H9 (cell line): ENCODE measurements around the gene MED17. TPM values are rescaled to one million over a fixed set of nuclear protein-coding genes. Genes with fewer than 3 reads are reported as not detected.
A peak's percentile ranks its signal among the peaks of the same experiment; 100 is the strongest.

Source experiments
- DNase-seq: peaks from one replicate; pipeline ENCODE4 v3.0.0-alpha.2; 2017
- H2AFZ ChIP-seq: one replicate; pipeline ENCODE4 v1.6.1; 2013; ENCODE audit warnings: mild to moderate bottlenecking, low read length, control low read depth, moderate library complexity
- H2AK5ac ChIP-seq: 2 replicates; pipeline ENCODE4 v1.6.1; 2013; ENCODE audit warnings: low read length, control low read depth, mixed read lengths; ENCODE audit not compliant: insufficient read length
- H2BK120ac ChIP-seq: one replicate; pipeline ENCODE4 v1.6.1; 2013; ENCODE audit warnings: low read depth, mild to moderate bottlenecking, low read length, control low read depth, inconsistent platforms; ENCODE audit not compliant: poor library complexity, severe bottlenecking
- H2BK12ac ChIP-seq: 2 replicates; pipeline ENCODE4 v1.6.1; 2013; ENCODE audit warnings: low read length, control low read depth, mixed read lengths, low read depth; ENCODE audit not compliant: insufficient read length
- H2BK15ac ChIP-seq: 2 replicates; pipeline ENCODE4 v1.6.1; 2013; ENCODE audit warnings: low read depth, low read length, control low read depth
- H2BK20ac ChIP-seq: one replicate; pipeline ENCODE4 v1.6.1; 2013; ENCODE audit warnings: low read depth, mild to moderate bottlenecking, low read length, control low read depth, inconsistent platforms; ENCODE audit not compliant: poor library complexity, severe bottlenecking
- H2BK5ac ChIP-seq: 2 replicates; pipeline ENCODE4 v1.6.1; 2013; ENCODE audit warnings: low read length, control low read depth, mixed read lengths; ENCODE audit not compliant: insufficient read length
- H3K14ac ChIP-seq: 2 replicates; pipeline ENCODE4 v1.6.1; 2013; ENCODE audit warnings: low read length, control low read depth; ENCODE audit not compliant: insufficient read depth
- H3K18ac ChIP-seq: 2 replicates; pipeline ENCODE4 v1.6.1; 2013; ENCODE audit warnings: low read depth, mild to moderate bottlenecking, mixed read lengths, low read length, control low read depth; ENCODE audit not compliant: insufficient read length
- H3K23ac ChIP-seq: 2 replicates; pipeline ENCODE4 v1.6.1; 2013; ENCODE audit warnings: low read length, control low read depth, mixed read lengths, low read depth; ENCODE audit not compliant: insufficient read length
- H3K23me2 ChIP-seq: 2 replicates; pipeline ENCODE4 v1.6.1; 2013; ENCODE audit warnings: low read depth, mild to moderate bottlenecking, mixed read lengths, low read length, control low read depth; ENCODE audit not compliant: insufficient read length, poor library complexity, severe bottlenecking
- H3K27ac ChIP-seq: 2 replicates; pipeline ENCODE4 v1.5.1; 2013; ENCODE audit warnings: low read length, control low read depth, mixed read lengths, low read depth; ENCODE audit not compliant: insufficient read length
- H3K27me3 ChIP-seq: 2 replicates; pipeline ENCODE4 v1.6.1; 2013; ENCODE audit warnings: low read length, control low read depth, inconsistent platforms; ENCODE audit not compliant: insufficient read depth
- H3K4ac ChIP-seq: 2 replicates; pipeline ENCODE4 v1.6.1; 2013; ENCODE audit warnings: low read depth, mild to moderate bottlenecking, control low read depth, inconsistent platforms, low read length, moderate library complexity
- H3K4me1 ChIP-seq: 2 replicates; pipeline ENCODE4 v1.6.1; 2013; ENCODE audit warnings: low read length, control low read depth, inconsistent platforms; ENCODE audit not compliant: insufficient read depth
- H3K4me2 ChIP-seq: 2 replicates; pipeline ENCODE4 v1.6.1; 2013; ENCODE audit warnings: low read length, control low read depth, mixed read lengths; ENCODE audit not compliant: insufficient read length, insufficient read depth
- H3K56ac ChIP-seq: 2 replicates; pipeline ENCODE4 v1.6.1; 2013; ENCODE audit warnings: low read depth, mild to moderate bottlenecking, mixed read lengths, low read length, control low read depth; ENCODE audit not compliant: insufficient read length
- H3K79me1 ChIP-seq: 2 replicates; pipeline ENCODE4 v1.6.1; 2013; ENCODE audit warnings: low read depth, mild to moderate bottlenecking, moderate library complexity, low read length, control low read depth, inconsistent platforms; ENCODE audit not compliant: insufficient read depth, poor library complexity, severe bottlenecking
- H3K79me2 ChIP-seq: 2 replicates; pipeline ENCODE4 v1.6.1; 2013; ENCODE audit warnings: low read length, control low read depth, inconsistent platforms; ENCODE audit not compliant: insufficient read depth
- H3K9ac ChIP-seq: 2 replicates; pipeline ENCODE4 v1.6.1; 2013; ENCODE audit warnings: low read length, control low read depth, mixed read lengths; ENCODE audit not compliant: insufficient read length; ENCODE audit errors: extremely low read depth
- H3K9me3 ChIP-seq: one replicate; pipeline ENCODE4 v1.6.1; 2013; ENCODE audit warnings: low read depth, low read length, inconsistent platforms; ENCODE audit not compliant: control insufficient read depth
- H3T11ph ChIP-seq: one replicate; pipeline ENCODE4 v1.6.1; 2013; ENCODE audit warnings: mild to moderate bottlenecking, low read length, control low read depth, inconsistent platforms
- H4K20me1 ChIP-seq: one replicate; pipeline ENCODE4 v1.6.1; 2013; ENCODE audit not compliant: control insufficient read depth, insufficient read length, insufficient read depth
- H4K5ac ChIP-seq: 2 replicates; pipeline ENCODE4 v1.6.1; 2013; ENCODE audit warnings: low read depth, mild to moderate bottlenecking, mixed read lengths, low read length, control low read depth; ENCODE audit not compliant: insufficient read length
- H4K8ac ChIP-seq: replicated peaks from 2 replicates; pipeline ENCODE4 v1.6.1; 2013; ENCODE audit warnings: low read length, control low read depth, mixed read lengths, low read depth; ENCODE audit not compliant: insufficient read length
- H4K91ac ChIP-seq: 2 replicates; pipeline ENCODE4 v1.6.1; 2013; ENCODE audit warnings: low read depth, mild to moderate bottlenecking, moderate library complexity, mixed read lengths, low read length, control low read depth; ENCODE audit not compliant: insufficient read length
- H3K27ac Mint-ChIP-seq, 3 experiments: 2 replicates in 2 of 3; 3 replicates in 1 of 3; pipeline ENCODE4 v1.8.0; 2020 to 2021; ENCODE audit warnings: mixed read lengths in 3 of 3, mild to moderate bottlenecking in 1 of 3, moderate library complexity in 1 of 3
- H3K27me3 Mint-ChIP-seq: 2 replicates; pipeline ENCODE4 v1.8.0; 2021; ENCODE audit warnings: low read depth, mild to moderate bottlenecking, moderate library complexity, mixed read lengths
- H3K36me3 Mint-ChIP-seq, 3 experiments: 2 replicates in 2 of 3; 3 replicates in 1 of 3; pipeline ENCODE4 v1.8.0; 2020 to 2021; ENCODE audit warnings: low read depth in 3 of 3, mixed read lengths in 3 of 3; ENCODE audit not compliant: insufficient read depth in 1 of 3
- H3K4me1 Mint-ChIP-seq, 2 experiments: 2 replicates each; pipeline ENCODE4 v1.8.0; 2020; ENCODE audit warnings: mixed read lengths in 2 of 2
- H3K4me3 Mint-ChIP-seq, 2 experiments: 2 replicates in 1 of 2; 3 replicates in 1 of 2; pipeline ENCODE4 v1.8.0; 2020 to 2021; ENCODE audit warnings: mild to moderate bottlenecking in 2 of 2, mixed read lengths in 2 of 2, moderate library complexity in 1 of 2
- H3K9me3 Mint-ChIP-seq, 2 experiments: 2 replicates in 1 of 2; 3 replicates in 1 of 2; pipeline ENCODE4 v1.8.0; 2020; ENCODE audit warnings: mild to moderate bottlenecking in 2 of 2, mixed read lengths in 2 of 2, moderate library complexity in 1 of 2
- WGBS: extraction: QIAGEN DNeasy Blood & Tissue Kit; methylation state at CpG from one replicate; pipeline ENCODE4 v1.1.7; 2013; ENCODE audit warnings: missing lambda C conversion rate, low lambda C conversion rate, mixed read lengths; ENCODE audit not compliant: insufficient read length; ENCODE audit errors: extremely low coverage; 5-methylcytosine and 5-hydroxymethylcytosine counted together
- total RNA-seq: library from RNA; stranded (reverse); gene quantifications from 2 replicates; pipeline ENCODE4 v1.2.1, GENCODE V29; 2021
- TF ChIP-seq, protein P1 (sequence below): fragments of 200-600 bp; sonication (generic); conservative IDR thresholded peaks from 3 replicates; pipeline ENCODE4 v1.8.0; 2021; ENCODE audit warnings: antibody characterized with exemption, mild to moderate bottlenecking

MED17 gene
- total RNA-seq, 1 experiment from 2014 or later: 43.3 TPM

DNA sequence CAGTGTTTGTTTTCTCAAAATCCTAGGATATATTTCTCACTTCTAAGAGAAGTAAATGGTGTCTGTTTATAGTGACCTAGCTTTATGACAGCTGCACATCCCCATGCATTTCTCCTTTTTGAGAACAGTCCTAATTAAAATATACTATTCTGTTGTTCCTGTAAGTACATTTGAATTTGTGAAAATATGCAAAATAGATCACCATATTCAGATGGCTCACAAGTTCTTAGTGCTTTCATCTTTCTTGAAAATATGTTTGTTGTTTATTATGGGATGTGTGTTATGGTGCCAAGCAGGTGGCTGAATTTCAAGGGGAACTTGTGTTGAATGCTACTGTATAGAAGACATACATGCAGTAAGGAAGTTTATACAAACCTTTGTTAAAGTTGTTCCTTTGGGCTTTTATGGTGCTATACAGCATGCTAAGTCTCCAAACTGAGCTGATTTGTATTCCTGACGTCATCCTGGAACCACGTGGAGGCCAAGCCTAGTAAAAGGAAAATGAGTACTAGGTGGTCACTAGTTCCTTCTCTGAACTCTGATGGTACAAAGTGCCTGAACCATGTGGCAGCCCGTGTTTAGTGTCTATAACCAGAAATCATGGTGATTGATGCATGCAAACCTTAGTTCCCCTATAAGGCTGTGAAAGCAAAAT, 74.2 kb downstream of the MED17 start:
- no peak overlapping the region for H2AK5ac ChIP-seq
- no peak overlapping the region for H2BK12ac ChIP-seq
- H3K27ac Mint-ChIP-seq: no peak overlapping the region
- H3K9me3 ChIP-seq: no peaks in the 10 kb centered on the region
- no peaks in the 10 kb centered on the region for H3K27me3 ChIP-seq
- no peak overlapping the region for H2BK5ac ChIP-seq
- no peaks in the 10 kb centered on the region for H3K4me1 ChIP-seq
- no CpG with 5 or more reads among the region's 3 CpGs for WGBS
- no peaks in the 10 kb centered on the region for H4K20me1 ChIP-seq
- no peak overlapping the region for H4K8ac ChIP-seq
- no peak overlapping the region for H2BK20ac ChIP-seq
- H4K5ac ChIP-seq: no peak overlapping the region
- no peaks in the 10 kb centered on the region for H3K79me1 ChIP-seq
- H3K27me3 Mint-ChIP-seq: no peaks in the 10 kb centered on the region; the same call in 1 of the 2 replicates
- no peak for DNase-seq
- no peak overlapping the region for H3K56ac ChIP-seq
- H3K27ac ChIP-seq: no peak overlapping the region
- no peaks in the 10 kb centered on the region for H3K23me2 ChIP-seq
- H3K4me2 ChIP-seq: no peak overlapping the region
- peaks cover 21 to 37% of the 10 kb centered on the region in 2 experiments for H3K4me1 Mint-ChIP-seq
- no peak overlapping the region for H3K23ac ChIP-seq
- H2BK15ac ChIP-seq: no peak overlapping the region
- peak overlapping the region; percentile 14 for H2AFZ ChIP-seq
- no peak overlapping the region for H2BK120ac ChIP-seq
- H3K79me2 ChIP-seq: no peaks in the 10 kb centered on the region
- H3K9me3 Mint-ChIP-seq: no peaks in the 10 kb centered on the region
- TF ChIP-seq, protein P1, sequence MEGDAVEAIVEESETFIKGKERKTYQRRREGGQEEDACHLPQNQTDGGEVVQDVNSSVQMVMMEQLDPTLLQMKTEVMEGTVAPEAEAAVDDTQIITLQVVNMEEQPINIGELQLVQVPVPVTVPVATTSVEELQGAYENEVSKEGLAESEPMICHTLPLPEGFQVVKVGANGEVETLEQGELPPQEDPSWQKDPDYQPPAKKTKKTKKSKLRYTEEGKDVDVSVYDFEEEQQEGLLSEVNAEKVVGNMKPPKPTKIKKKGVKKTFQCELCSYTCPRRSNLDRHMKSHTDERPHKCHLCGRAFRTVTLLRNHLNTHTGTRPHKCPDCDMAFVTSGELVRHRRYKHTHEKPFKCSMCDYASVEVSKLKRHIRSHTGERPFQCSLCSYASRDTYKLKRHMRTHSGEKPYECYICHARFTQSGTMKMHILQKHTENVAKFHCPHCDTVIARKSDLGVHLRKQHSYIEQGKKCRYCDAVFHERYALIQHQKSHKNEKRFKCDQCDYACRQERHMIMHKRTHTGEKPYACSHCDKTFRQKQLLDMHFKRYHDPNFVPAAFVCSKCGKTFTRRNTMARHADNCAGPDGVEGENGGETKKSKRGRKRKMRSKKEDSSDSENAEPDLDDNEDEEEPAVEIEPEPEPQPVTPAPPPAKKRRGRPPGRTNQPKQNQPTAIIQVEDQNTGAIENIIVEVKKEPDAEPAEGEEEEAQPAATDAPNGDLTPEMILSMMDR: no peak
- H3K36me3 Mint-ChIP-seq: no peaks in the 10 kb centered on the region
- H3K14ac ChIP-seq: no peak overlapping the region
- H4K91ac ChIP-seq: no peak overlapping the region
- no peak overlapping the region for H3K9ac ChIP-seq
- no peak overlapping the region for H3K18ac ChIP-seq
- no peak overlapping the region for H3K4ac ChIP-seq
- H3T11ph ChIP-seq: no peak overlapping the region
- H3K4me3 Mint-ChIP-seq: no peak overlapping the region
